ENCODE data around the gene KATNAL1. TPM values are rescaled to one million over a fixed set of nuclear protein-coding genes. Genes with fewer than 3 reads are reported as not detected.

KATNAL1 gene
- total RNA-seq, 3 donors from 2014 or later (not counting 1 experiment from before 2014, with no cell fraction given): 15.0 to 22.8 (median 21.9) TPM

GRCh38 chr13:30186634-30187415 lies 120.5 kb downstream of the KATNAL1 start:
- ATAC-seq: no peak
- Histone ChIP-seq H3K27me3 (ENCODE audit: control insufficient read depth, insufficient read depth, low read length) (no peaks in the 10 kb centered on the region), H3K4me3 (ENCODE audit: low read length) (no peak overlapping the region), H3K9me3 (ENCODE audit: control insufficient read depth, insufficient read depth, low read length) (no peaks in the 10 kb centered on the region), H3K27ac (ENCODE audit: low read length) (no peak overlapping the region), H3K4me1 (ENCODE audit: control insufficient read depth, insufficient read depth, low read length) (no peaks in the 10 kb centered on the region), H3K36me3 (ENCODE audit: control insufficient read depth, insufficient read depth, low read length) (no peaks in the 10 kb centered on the region)
- H3K27me3 Mint-ChIP-seq (ENCODE audit: low read depth in 2 of 2): no peaks in the 10 kb centered on the region
- no peak for TF ChIP-seq CTCF (IDR thresholded peaks at IDR 0.05)
- no peaks in the 10 kb centered on the region for H3K9me3 Mint-ChIP-seq
- no peak overlapping the region for H3K27ac Mint-ChIP-seq
- DNase-seq: no peak
- intact Hi-C loops (cut with micrococcal nuclease): no loop called here
- H3K4me1 Mint-ChIP-seq: peaks cover 0 to 5% of the 10 kb centered on the region in 2 donors
- WGBS (ENCODE audit: insufficient coverage): 82% methylated on average over 10 of the region's 10 CpGs
- no peak overlapping the region for H3K4me3 Mint-ChIP-seq
- H3K36me3 Mint-ChIP-seq: no peaks in the 10 kb centered on the region

GRCh38 chr13:30181888-30182651 lies 125.3 kb downstream of the KATNAL1 start:
- intact Hi-C loops (cut with micrococcal nuclease): no loop called here
- no peak for TF ChIP-seq CTCF (IDR thresholded peaks at IDR 0.05)
- 96% methylated on average over 13 of the region's 13 CpGs for WGBS (ENCODE audit: insufficient coverage)

GRCh38 chr13:30179597-30180276 lies 127.6 kb downstream of the KATNAL1 start:
- Histone ChIP-seq H3K4me1 (ENCODE audit: control insufficient read depth, insufficient read depth, low read length) (no peaks in the 10 kb centered on the region), H3K4me3 (ENCODE audit: low read length) (no peak overlapping the region), H3K36me3 (ENCODE audit: control insufficient read depth, insufficient read depth, low read length) (no peaks in the 10 kb centered on the region), H3K27me3 (ENCODE audit: control insufficient read depth, insufficient read depth, low read length) (no peaks in the 10 kb centered on the region), H3K27ac (ENCODE audit: low read length) (no peak overlapping the region), H3K9me3 (ENCODE audit: control insufficient read depth, insufficient read depth, low read length) (no peaks in the 10 kb centered on the region)
- Mint-ChIP-seq H3K27me3 (ENCODE audit: low read depth in 2 of 2) (no peaks in the 10 kb centered on the region), H3K4me1 (peaks cover 0 to 2% of the 10 kb centered on the region in 2 donors), H3K27ac (no peak overlapping the region), H3K4me3 (no peak overlapping the region), H3K36me3 (no peaks in the 10 kb centered on the region), H3K9me3 (no peaks in the 10 kb centered on the region)
- ATAC-seq (no peak), DNase-seq (no peak)
- 88% methylated on average over 2 of the region's 2 CpGs for WGBS (ENCODE audit: insufficient coverage)
- no peak for TF ChIP-seq CTCF (IDR thresholded peaks at IDR 0.05)
- intact Hi-C loops (cut with micrococcal nuclease): no loop called here

More at GRCh38 chr13:30181888-30182651, 125.3 kb downstream of the KATNAL1 start:
- H3K9me3 ChIP-seq (ENCODE audit: control insufficient read depth, insufficient read depth, low read length): no peaks in the 10 kb centered on the region
- DNase-seq: no peak
- no peak overlapping the region for H3K4me3 ChIP-seq (ENCODE audit: low read length)
- H3K27ac ChIP-seq (ENCODE audit: low read length): no peak overlapping the region
- H3K27me3 ChIP-seq (ENCODE audit: control insufficient read depth, insufficient read depth, low read length): no peaks in the 10 kb centered on the region
- H3K27me3 Mint-ChIP-seq (ENCODE audit: low read depth in 2 of 2): no peaks in the 10 kb centered on the region
- ATAC-seq: no peak
- H3K4me1 Mint-ChIP-seq: no peaks in the 10 kb centered on the region
- H3K9me3 Mint-ChIP-seq: no peaks in the 10 kb centered on the region
- H3K27ac Mint-ChIP-seq: no peak overlapping the region
- H3K4me3 Mint-ChIP-seq: no peak overlapping the region
- no peaks in the 10 kb centered on the region for H3K4me1 ChIP-seq (ENCODE audit: control insufficient read depth, insufficient read depth, low read length)
- no peaks in the 10 kb centered on the region for H3K36me3 ChIP-seq (ENCODE audit: control insufficient read depth, insufficient read depth, low read length)
- no peaks in the 10 kb centered on the region for H3K36me3 Mint-ChIP-seq

Data from natural killer cell (primary cell).